Cerebellar nuclear complex (tissue), 1 donor: Measurements from ENCODE around the gene BPIFB2.
"Not testable (repeated sequence)": the region's sequence is repeated elsewhere in the genome, so short reads cannot be mapped to it uniquely, and the experiment has no call there.

Experiments used
- DNase-seq, 2 experiments: peaks; one replicate each; lab custom pipeline; 2025; lab: John Stamatoyannopoulos, UW

Gene BPIFB2

DNA sequence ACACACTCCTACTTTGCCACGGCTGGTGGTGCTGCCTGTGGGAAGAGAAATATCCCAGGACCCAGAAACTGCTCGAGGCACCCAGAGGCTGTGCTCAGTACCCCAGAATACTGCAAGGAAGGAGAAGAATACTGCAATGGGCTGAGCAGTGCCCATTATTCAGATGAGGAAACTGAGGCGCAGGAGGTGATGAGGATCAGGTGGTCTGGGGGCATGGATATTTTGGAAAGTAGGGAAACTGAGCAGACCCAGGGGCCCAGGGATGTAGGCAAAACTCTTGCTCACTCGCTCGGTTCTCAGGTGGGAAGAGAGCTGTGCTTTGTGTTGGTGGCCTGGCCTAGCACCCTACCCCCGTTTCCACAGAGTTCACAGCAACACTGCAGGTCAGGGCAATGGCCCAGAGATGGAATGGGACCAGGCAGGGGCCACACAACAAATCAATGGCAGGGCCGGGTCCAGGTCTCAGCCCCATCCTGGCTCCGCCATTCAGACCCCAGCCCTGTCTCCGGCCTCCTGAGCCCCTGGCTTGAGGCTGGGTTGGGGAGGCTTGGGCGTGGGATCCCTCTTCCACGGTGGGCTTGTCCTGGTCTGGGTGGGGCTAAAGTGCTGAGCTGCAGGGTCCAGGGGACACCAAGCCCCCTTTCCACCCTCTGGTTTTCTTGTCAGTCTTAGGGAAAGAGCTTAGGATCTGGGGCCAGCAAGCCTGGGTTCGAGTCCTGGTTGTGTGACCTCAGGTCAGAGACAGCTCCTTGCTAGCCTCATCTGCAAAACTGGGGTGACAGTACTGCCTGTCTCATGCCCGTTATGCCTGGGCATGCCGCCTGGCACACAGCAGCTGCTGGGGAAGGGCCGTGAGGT is 37.2 kb upstream of the BPIFB2 start:
- DNase-seq: no peak

DNA sequence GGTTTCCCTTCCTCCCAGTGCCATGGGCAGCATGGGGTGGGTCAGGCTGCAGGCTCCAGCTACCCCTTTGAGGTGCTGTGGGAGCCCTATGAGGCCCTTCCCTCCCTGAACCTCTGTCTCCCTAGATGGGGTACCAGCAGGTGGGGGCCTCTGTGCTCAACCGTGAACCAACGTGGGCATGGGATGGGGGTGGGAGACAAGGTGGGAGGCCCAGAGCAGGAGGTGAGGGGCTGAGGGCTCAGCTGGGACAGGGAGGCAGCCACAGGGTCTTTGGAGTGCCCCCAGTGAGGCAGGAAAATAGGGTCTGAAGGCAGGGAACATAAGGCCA is 36.6 kb upstream of the BPIFB2 start:
- DNase-seq: no peak

DNA sequence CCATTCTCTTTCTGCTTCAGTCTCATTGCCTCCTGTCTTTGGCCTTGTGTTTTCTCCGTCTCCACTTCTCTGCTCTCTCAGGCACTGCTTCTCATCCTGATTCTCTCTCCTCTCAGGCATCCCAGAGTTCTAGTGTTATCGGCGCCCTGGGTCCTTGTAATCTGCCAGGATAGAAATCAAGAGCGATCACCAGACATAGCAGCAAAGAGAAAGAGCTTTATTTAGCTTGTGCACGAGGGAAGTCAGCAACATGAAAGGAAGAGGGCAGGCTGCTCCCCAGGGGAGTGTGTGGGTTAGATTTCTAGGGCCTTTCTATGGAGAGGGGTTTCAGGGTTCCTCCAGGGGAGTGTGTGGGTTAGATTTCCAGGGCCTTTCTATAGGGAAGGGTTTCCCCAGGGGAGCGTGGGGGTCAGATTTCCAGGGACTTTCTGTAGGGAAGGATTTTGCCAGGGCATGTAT is 35.8 kb upstream of the BPIFB2 start:
- no peak for DNase-seq

DNA sequence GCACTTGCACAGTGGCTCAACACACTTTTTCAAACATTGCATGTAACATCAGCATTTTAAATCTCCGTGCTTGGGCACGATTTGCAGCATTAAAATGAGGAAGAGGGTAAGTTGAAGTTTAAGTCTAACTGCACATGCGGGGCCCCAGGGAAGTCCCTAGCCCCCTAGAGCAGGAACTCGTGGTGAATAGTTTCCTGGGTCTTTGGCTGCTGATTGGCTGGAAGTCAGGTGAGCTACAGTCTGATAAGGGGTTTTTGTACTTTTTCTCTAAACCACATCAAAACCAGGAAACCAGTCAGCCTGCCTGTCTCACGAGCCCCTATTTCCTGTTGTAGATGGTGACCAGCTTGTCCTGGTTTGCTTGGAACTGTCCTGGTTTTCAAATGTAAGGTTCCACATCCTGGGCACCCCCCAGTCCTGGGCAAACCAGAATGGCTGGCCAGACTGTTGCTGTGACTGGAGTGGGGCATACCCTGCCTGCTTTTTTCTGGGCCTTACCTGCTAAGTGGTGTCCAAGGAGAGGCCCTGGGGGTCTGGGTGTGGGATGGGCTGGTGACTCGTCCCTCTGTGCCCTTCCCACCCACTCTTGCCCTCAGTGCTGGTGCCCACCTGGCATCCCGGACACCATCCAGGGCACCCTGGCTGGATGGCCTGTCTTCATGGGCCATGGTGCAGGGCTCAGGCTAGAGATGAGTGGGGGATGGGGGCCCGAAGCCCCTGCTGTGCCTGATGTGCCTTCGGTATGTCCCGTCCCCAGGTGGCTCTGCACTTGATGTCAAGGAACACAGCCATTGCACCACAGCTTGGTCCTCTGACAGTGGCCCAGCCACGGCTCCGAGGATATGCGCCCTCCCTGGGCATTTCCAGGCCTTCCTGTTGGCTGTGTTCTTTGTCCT is 35.1 kb upstream of the BPIFB2 start:
- DNase-seq: no peak

DNA sequence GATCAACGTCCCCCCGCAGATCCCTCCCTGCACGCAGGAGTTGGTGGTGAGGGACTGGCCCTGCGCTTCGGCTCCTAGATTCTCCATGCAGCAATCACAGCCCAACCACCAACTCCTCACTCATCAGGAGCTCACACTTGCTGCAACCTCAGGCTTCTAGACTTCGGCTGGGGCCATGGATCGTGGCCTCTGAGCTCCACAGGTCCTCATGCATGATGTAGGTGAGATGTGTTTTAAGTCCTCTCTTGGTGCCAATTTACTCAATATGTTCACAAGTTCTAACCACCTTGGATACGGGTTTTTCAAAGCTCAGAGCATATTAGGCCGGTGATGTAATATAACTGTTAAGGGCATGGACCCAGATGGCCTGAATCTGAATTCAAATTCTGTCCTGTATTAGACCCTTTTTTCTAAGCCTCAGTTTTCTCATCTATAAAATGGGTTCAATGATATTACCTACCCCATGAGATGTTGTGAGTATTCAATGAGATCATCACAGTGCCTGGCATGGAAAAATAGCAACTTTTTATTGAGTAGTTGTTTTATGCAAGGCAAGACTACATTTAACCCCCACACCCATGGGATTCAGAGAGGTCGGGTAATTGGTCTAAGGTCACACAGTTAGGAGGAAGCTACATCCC is 34.3 kb upstream of the BPIFB2 start:
- no peak for DNase-seq

DNA sequence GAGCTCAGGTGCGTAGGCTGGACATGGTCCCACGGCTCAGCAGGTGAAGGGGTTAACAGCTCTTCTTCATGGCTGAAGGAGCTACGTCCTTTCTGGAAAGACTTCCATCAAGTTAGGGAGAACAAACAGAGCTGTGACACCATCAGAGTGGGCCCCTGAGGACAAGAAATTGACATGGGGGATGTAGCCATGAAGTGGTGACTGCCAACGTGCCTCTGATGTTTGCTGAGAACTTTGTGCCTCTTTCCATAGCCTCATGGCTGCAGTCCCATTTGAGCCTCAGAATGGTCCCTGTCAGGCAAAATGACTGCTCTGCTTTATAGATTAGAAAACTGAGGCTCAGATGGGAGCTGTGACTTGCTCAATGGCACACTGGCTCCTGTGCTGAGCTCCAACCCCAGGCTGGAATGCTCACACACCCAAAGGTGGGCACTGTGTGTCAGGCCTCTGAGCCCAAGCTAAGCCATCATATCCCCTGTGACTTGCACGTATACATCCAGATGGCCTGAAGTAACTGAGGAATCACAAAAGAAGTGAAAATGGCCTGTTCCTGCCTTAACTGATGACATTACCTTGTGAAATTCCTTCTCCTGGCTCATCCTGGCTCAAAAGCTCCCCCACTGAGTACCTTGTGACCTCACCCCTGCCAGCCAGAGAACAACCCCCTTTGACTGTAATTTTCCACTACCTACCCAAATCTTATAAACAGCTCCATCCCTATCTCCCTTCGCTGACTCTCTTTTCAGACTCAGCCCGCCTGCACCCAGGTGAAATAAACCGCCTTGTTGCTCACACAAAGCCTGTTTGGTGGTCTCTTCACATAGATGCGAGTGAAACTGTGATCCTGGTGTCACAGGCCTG is 33.1 kb upstream of the BPIFB2 start:
- DNase-seq: not testable (repeated sequence)

DNA sequence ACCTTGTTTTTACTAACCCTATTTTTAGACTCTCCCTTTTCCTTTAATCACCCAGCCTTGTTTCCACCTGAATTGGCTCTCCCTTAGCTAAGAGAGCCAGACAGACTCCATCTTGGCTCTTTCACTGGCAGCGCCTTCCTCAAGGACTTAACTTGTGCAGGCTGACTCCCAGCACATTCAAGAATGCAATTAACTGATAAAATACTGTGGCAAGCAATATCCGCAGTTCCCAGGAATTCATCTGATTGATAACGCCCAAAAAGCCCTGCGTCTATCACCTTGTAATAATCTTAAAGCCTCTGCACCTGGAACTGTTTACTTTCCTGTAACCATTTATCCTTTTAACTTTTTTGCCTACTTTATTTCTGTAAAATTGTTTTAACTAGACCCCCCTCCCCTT is 32.4 kb upstream of the BPIFB2 start:
- DNase-seq: not testable (repeated sequence)

DNA sequence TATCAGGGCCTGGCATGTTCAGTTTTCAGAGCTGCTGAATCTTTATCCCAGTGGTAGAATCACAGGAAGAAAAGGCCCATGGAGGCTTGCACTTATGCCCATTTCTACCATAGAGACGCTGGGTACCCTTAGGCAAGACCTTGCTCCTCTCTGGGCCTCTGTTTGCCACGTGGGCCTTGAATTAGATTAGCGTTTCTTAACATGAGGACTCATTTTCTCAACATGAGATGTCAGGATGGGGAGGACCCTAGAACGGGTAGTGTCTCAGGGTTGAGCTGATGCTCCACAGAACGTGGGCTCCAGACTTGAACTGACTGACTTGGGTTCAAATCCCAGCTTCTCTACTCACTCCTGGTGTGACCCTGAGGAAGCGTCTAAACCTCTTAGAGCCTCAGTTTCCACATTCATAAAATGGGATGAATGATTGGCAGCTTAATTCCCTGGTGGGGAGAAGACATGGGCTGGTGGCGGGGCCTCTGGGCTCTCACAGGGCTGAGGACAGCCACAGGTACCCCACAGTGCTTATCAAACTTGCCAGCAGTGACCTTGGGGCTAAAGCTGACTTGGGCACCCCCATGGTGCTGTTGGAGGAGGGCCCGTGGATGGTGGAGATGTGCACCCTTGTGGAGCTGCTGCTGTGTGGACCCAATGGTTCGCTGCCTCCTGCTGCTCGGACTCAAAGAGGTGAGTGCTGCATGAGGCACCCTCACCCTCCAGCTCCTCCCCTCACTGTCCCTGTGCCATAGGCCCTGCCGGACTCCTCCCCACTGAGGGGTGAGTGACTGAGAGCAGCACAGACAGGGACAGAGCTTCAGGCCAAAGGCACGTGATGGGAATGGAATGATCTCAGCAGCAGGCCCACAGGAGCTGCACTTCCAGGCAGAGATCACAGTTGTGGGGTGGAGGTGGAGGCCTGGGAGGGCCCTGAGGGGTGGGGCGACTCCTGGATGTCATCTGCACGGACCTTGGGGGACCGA is 31.5 kb upstream of the BPIFB2 start:
- DNase-seq: no peak

DNA sequence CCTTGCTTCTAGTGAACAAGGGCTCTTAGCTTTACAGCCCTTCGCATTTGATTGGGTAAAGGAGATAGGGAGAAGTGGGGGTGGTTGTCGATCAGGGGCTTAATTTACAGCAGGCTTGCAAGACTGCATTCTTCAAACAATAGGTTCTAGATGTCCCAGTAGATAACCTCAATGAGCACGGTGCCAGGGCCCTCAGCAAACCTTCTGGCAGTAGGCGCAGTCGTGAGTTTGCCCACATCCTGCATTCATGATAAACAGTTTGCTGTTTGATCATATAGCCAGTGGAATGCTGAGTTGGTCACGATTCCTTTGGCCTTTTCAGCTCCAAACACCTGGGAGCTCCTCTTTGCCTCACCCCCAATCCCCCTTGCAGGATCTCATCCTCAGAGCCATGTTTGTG is 30.8 kb upstream of the BPIFB2 start:
- DNase-seq: no peak

DNA sequence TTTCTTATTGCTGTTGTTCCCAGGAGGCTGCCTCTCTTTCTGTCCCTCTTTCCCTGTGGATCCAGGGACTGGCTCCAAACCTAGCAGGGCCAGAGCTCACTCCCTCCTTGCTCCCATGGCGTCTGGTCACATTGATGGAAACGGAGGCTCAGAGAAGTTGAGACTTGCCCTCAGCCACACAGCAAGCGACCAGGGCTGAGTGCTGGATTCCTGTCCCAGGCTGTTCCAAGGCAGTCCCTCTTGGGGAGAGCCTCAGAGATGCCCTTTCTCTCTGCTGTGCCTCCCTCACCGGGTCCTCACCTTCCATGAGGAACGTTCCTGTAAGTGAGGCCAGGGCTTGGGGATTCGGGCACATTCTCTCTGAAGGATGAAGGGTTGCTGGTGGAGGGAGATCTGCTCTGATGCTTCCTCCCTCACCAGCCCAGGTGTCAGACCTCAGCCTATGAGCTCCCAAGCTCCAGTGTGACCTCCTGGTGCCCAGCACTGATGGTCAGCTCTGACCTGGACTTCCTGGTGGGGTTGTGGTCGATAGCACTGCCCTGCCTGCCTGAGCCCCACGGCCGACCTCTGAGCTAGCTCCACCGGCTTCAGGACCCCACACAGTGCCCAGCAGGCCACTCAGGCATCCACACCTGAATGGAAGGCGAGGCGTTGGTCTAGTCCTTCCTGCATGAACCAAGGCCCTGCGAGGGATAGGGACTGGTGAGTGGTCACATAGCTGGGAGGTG is 30.1 kb upstream of the BPIFB2 start:
- no peak for DNase-seq

DNA sequence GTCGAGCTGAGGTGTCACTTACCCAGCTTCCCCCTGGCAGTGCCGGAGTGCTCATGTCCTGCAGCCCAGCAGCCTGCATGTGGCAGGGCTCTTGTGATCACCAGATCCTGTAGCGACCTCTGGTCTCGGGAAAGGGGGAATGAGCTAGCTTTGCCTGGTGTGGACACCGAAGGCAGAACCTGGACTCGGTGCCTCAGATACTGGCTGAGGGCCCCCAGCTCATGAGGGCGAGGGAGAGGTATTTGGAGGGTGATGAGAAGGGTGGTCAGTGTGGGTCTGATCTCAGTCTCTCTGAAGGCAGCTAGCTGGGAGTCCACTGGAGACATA is 29.5 kb upstream of the BPIFB2 start:
- DNase-seq: no peak

DNA sequence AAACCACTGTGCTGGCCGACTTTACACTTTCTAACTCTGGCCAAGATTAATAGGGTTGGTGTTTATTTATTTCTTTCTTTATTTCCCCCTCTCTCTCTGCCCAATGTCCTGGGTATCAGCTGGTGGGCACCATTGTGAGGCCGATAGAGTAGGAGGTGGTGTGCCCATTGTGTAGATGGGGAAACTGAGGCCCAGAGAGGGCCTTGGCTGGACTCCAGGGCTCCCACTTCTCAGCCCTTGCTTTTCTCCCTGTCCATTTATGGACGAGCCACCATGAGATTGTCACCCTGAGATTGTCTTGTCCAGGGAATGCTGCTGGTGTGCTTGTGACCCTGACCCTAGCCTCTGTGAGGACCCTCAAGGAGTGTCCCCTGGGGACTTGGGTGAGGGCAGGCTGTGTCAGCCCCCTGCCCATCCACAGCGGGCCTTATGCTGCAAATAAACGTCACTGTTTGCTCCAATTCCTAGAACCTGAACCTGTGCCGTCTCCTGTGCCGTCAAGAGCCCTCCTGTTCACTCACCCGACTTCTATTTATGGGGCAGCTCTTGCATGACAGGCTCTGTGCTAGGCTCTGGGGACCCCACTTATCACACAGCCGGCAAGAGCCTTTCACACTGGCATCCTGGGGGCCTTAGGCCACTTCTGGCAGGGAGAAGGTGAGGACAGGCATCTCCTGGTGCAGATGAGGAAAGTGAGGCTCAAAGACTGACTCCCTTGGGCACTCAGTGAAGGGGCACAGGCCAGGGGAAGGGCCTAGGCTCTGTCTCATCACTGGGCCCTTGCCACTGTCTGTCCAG is 28.1 kb upstream of the BPIFB2 start:
- DNase-seq: no peak

DNA sequence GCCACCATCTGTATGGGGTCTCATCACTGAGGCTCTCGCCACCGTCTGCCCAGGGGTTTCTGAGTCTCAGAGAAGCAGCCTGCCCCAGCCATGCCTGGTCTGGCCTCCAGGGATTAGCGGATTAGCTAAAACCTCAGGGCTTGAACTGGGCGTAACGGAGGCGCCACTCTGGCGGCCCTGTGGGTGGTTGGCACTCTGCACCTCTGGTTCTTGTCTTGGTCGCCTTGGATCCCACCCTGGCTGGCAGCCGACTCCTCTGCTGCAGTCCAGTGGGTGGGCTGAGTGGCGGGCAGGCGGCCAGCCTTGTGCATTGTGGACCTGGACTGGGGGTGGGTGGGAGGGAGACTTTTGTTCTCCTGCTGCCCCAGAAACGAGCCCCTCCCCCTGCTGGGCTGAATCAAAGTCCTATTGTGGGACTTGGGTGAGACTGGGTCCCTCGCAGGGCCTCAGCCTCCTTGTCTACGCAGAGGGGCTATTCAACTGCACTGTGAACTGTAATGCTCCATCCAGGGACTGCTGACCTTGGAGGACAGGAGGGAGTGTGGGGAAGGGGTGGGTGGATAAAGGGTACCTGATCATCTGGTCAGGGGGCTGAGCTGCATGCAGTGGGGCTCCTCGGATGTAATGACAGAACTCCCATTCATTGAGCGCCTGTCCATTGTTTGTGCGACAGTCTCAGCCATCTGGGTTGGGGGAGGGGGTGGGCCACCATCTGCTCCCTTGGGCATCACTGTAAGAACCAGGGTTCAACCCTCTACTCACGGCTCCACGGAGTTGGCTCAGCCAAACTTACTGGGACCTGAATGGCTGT is 27.2 kb upstream of the BPIFB2 start:
- DNase-seq: no peak

DNA sequence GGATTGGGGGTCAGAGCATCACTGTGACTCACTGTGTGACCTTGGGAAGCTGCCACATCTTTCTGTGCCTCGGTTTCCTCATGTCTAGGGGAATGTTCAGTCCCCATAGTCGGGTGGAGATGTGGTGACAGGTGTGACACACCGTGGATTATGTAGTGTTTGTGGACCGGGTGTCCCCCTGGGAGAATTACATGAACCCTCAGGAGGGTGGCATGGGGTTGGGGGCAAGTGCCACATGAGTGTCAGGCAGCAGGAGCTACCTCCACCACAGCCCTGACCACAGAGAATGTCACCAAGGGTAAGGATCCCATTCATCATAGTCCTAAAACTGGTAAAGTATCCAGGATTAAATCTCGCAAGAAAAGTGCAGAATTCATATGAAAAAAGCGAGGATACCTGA is 26.5 kb upstream of the BPIFB2 start:
- DNase-seq: no peak

DNA sequence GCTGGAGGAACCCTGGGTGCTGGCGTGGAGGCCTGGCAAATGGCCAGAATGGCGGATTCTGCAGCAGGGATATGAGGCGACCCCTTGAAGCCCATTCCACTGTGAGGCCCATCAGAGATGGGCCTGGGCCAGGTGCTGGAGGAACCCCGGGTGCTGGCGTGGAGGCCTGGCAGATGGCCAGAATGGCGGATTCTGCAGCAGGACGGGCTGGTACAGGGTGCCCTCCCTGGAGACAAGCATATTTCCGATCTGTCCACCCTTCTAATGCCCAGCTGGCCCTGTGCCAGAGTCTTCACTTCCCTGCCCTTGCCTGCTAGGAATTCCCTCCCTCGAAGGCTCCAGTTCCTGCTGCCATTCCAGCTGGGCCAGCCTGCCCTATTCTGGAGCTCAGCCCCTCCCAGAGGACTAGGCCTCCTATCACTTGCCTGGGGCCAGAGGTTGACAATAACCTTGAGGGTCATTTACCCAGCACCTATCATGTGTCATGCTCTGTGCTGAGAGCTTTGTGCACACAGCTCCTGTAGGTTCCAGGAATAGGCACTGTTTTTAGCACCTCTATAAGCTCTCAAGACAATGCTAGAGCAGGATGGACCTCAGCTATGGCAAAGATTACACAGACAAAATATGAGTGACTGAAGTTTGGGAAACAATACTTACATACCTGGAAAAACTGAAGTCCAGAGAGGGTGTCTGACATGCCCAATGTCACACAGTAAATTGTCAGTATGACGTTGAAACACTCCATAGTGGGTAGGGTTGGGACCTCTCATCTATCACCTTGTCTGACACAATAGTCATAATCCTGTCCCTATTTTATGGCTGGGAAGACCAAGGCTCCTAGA is 24.7 kb upstream of the BPIFB2 start:
- DNase-seq: no peak

DNA sequence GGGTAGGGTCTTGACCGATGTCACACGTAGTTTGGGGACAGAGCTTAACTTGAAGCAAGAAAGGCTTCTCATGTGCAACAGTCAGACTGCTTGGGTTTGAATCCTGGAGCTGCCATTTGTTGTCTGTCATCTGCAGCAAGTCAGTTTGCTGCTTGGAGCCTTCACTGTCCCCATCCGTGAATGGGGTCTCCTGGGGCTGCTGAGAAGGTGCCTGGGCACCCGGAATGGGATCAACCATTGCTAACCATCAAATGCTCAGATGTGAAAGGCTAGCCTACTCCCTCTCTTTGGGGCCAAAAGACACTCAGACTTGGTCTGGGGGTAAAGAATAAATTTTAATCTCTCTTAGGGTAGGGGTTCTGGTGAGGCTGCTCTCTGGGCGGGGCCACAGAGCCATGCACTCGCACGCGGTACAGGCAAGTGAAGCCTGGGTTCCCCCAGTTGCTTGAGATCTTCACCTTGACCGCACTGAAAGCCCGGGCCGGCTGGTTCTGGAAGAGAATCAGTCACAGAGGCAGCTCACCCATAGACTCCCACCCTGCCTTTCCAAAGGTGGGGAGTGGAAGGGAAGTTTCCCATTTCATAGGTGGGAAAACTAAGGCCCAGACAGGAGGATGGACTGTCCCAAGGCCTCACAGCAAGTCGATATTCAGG is 23.9 kb upstream of the BPIFB2 start:
- DNase-seq: no peak

DNA sequence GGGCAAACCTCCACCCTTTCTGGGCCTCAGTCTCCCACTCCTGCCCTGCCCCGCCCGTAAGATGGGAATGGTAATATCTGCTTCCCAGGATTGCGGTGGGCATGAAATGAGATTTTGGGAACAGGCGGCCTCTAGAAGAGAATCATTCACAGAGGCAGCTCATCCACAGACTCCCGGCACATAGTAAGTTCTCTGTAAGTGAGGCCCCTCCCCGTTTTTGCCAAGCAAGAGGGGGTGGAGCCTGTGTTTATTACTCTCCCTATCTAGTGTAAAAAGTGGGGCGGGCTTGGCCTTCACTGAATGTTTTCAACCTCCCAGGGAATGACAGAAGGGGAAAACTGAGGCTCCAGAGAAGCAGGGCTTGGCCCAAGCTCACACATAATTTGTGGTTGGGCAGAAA is 23.3 kb upstream of the BPIFB2 start:
- DNase-seq: no peak
